ENCODE data around the gene ATXN1. TPM values are rescaled to one million over a fixed set of nuclear protein-coding genes. Genes with fewer than 3 reads are reported as not detected.

ATXN1 gene
- total and polyA plus RNA-seq, 2 of the 13 experiments (the other 11 are each of a cell fraction or from before 2014, with no cell fraction given): 20.7 to 39.5 TPM

DNA sequence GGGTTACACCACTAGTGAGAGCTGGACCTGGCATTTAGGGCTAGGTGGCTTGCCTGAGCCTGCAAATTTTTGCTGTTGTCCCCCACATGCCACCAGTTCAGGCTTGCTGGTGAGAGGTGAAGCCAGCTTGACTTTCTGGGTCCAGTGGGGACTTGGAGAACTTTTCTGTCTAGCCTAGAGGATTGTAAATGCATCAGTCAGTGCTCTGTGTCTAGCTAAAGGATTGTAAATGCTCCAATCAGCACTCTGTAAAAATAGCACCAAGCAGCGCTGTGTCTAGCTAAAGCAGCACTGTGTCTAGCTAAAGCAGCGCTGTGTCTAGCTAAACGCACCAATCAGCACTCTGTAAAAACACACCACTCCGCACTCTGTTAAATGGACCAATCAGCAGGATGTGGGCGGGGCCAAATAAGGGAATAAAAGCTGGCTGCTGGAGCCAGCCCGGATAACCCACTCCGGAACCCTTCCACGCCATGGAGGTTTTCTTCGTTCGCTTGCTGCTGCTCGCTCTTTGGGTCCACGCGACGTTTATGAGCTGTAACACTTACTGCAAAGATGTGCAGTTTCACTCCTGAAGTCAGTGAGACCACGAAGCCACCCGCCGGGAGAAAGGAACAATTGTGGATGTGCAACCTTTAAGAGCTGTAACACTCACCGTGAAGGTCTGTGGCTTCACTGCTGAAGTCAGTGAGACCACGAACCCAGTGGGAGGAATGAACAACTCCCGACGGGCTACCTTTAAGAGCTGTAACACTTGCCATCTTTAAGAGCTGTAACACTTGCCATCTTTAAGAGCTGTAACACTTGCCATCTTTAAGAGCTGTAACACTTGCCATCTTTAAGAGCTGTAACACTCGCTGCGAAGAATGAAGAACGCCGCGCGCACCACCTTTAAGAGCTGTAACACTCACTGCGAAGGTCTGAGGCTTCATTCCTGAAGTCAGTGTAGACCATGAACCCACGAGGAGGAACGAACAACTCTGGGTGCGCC, 495.6 kb downstream of the ATXN1 start:
- WGBS (ENCODE audit: low lambda C conversion rate): 79% methylated on average over 31 of the region's 31 CpGs
- no peak overlapping the region for H2AFZ ChIP-seq (ENCODE audit: low read length)
- intact Hi-C loops (cut with micrococcal nuclease; ENCODE audit: unreplicated experiment): no loop called here
- no peaks in the 10 kb centered on the region for H3K79me2 ChIP-seq (ENCODE audit: insufficient read depth, low read length)
- ATAC-seq (no peak; the same call in 2 of the 3 replicates), DNase-seq (ENCODE audit: low spot score) (no peak), FAIRE-seq (no peak)
- CTCF ChIA-PET (ENCODE audit: low intra/inter-chr PET ratio, low total read pairs): no interaction called here
- no peak overlapping the region for H3K4me3 ChIP-seq (replicated peaks in 1 of 3; ENCODE audit: insufficient read depth in 1 of 3, low read depth in 2 of 3, low read length in 3 of 3)
- peaks cover 6 to 24% of the 10 kb centered on the region in 2 experiments; a peak in 3 of 5 replicates for H3K27me3 ChIP-seq (ENCODE audit: control insufficient read depth in 1 of 2, insufficient read depth in 2 of 2, low read length in 2 of 2)
- H3K27ac ChIP-seq (ENCODE audit: extremely low read length, insufficient read depth, low read length): no peak overlapping the region
- H3K4me1 ChIP-seq (ENCODE audit: insufficient read depth, low read length): no peaks in the 10 kb centered on the region
- no peak overlapping the region for H3K4me2 ChIP-seq (ENCODE audit: low read depth, low read length)
- H3K36me3 ChIP-seq (replicated peaks in 1 of 2; ENCODE audit: control insufficient read depth in 1 of 2, insufficient read depth in 2 of 2, low read length in 2 of 2): no peaks in the 10 kb centered on the region
- H3K9me3 ChIP-seq (ENCODE audit: low read length): no peaks in the 10 kb centered on the region
- BruUV-seq (replicated peaks): no TSS peak
- in situ Hi-C loops (cut with HindIII; ENCODE audit: extremely low pct_ligation_motif_present, low pct_unique_long_range_greater_than_20kb): no loop called here
- no peaks in the 10 kb centered on the region for H4K20me1 ChIP-seq (ENCODE audit: insufficient read depth, low read length)
- no peak overlapping the region for H3K9ac ChIP-seq (ENCODE audit: insufficient read depth, low read depth, low read length)
- POLR2A ChIA-PET: no interaction called here
- TF ChIP-seq ZSCAN31 (CRISPR knock-in tag; IDR thresholded peaks at IDR 0.05; ENCODE audit: low read depth) (no peak), NRL (CRISPR knock-in tag; IDR thresholded peaks at IDR 0.05; ENCODE audit: borderline replicate concordance) (no peak), PHF5A (CRISPR knock-in tag; IDR thresholded peaks at IDR 0.05; ENCODE audit: low read depth, unreplicated experiment) (no peak), KMT2B (CRISPR knock-in tag; IDR thresholded peaks at IDR 0.05) (no peak), SMARCC2 (IDR thresholded peaks at IDR 0.05) (no peak), EP300 (IDR thresholded peaks at IDR 0.05; ENCODE audit: low read depth in 2 of 2, low read length in 2 of 2) (no peak), EP300 (CRISPR knock-in tag; IDR thresholded peaks at IDR 0.05; ENCODE audit: borderline replicate concordance) (no peak), CBX5 (CRISPR knock-in tag; IDR thresholded peaks at IDR 0.05; ENCODE audit: borderline replicate concordance) (no peak), HOXA3 (CRISPR knock-in tag; IDR thresholded peaks at IDR 0.05) (no peak), ZNF780A (CRISPR knock-in tag; IDR thresholded peaks at IDR 0.05) (no peak), MZF1 (CRISPR knock-in tag; IDR thresholded peaks at IDR 0.05; ENCODE audit: borderline replicate concordance) (no peak)
- TF ChIP-seq, protein P1, sequence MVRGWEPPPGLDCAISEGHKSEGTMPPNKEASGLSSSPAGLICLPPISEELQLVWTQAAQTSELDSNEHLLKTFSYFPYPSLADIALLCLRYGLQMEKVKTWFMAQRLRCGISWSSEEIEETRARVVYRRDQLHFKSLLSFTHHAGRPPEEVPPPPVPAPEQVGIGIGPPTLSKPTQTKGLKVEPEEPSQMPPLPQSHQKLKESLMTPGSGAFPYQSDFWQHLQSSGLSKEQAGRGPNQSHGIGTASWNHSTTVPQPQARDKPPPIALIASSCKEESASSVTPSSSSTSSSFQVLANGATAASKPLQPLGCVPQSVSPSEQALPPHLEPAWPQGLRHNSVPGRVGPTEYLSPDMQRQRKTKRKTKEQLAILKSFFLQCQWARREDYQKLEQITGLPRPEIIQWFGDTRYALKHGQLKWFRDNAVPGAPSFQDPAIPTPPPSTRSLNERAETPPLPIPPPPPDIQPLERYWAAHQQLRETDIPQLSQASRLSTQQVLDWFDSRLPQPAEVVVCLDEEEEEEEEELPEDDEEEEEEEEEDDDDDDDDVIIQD (CRISPR knock-in tag; IDR thresholded peaks at IDR 0.05; ENCODE audit: low read depth): no peak
- TF ChIP-seq, protein P2, sequence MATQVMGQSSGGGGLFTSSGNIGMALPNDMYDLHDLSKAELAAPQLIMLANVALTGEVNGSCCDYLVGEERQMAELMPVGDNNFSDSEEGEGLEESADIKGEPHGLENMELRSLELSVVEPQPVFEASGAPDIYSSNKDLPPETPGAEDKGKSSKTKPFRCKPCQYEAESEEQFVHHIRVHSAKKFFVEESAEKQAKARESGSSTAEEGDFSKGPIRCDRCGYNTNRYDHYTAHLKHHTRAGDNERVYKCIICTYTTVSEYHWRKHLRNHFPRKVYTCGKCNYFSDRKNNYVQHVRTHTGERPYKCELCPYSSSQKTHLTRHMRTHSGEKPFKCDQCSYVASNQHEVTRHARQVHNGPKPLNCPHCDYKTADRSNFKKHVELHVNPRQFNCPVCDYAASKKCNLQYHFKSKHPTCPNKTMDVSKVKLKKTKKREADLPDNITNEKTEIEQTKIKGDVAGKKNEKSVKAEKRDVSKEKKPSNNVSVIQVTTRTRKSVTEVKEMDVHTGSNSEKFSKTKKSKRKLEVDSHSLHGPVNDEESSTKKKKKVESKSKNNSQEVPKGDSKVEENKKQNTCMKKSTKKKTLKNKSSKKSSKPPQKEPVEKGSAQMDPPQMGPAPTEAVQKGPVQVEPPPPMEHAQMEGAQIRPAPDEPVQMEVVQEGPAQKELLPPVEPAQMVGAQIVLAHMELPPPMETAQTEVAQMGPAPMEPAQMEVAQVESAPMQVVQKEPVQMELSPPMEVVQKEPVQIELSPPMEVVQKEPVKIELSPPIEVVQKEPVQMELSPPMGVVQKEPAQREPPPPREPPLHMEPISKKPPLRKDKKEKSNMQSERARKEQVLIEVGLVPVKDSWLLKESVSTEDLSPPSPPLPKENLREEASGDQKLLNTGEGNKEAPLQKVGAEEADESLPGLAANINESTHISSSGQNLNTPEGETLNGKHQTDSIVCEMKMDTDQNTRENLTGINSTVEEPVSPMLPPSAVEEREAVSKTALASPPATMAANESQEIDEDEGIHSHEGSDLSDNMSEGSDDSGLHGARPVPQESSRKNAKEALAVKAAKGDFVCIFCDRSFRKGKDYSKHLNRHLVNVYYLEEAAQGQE (IDR thresholded peaks at IDR 0.05; ENCODE audit: borderline replicate concordance in 1 of 2, low read depth in 1 of 2, low read length in 2 of 2): no peak
- TF ChIP-seq, protein P3, sequence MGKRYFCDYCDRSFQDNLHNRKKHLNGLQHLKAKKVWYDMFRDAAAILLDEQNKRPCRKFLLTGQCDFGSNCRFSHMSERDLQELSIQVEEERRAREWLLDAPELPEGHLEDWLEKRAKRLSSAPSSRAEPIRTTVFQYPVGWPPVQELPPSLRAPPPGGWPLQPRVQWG (CRISPR knock-in tag; IDR thresholded peaks at IDR 0.05; ENCODE audit: borderline replicate concordance, low read depth): no peak
